SKM-1 (cell line): ENCODE data around the gene HADH.
"Not testable (repeated sequence)": the region's sequence is repeated elsewhere in the genome, so short reads cannot be mapped to it uniquely, and the experiment has no call there.

Experiments
- DNase-seq: peaks from one replicate; lab custom pipeline; 2025; ENCODE audit not compliant: unreplicated experiment; lab: John Stamatoyannopoulos, UW

Gene HADH

DNA sequence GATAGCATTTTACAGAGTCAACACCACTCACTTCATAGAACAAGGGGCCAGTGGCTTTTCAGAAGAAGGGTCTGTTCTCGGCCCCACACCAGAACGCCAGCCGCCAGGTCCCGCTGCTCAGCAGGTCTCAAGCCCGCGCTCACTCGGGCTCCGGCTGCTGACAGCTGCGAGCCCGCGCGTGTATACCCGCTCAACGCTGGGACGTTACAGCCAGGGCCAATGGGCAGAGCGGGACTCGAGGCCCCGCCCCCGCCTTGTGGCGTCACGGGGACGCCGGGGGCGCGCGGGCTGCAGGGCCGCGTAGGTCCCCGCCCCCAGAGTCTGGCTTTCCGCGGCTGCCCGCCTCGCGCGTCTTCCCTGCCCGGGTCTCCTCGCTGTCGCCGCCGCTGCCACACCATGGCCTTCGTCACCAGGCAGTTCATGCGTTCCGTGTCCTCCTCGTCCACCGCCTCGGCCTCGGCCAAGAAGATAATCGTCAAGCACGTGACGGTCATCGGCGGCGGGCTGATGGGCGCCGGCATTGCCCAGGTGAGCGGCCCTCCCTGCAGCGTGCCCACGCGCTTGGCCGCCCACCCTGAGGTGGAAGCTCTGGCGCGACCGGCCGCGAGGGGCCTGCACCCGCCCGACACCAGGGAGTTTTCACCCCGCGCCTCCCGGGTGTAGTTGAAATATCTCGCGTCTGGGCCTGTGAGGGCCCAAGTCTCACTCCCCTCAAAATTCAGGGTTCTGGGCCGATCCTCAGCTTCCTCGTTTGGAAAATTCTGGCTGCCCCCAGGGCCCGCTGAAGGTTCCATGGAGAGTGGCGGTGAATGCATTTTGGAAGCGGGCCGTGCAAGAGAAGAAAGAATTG lies at the start of gene HADH:
HADH (plus strand) TSS at position 353 of the 850 bp plus-strand sequence; CDS start at position 397, 44 bp downstream.
- peak; percentile 61 for DNase-seq

DNA sequence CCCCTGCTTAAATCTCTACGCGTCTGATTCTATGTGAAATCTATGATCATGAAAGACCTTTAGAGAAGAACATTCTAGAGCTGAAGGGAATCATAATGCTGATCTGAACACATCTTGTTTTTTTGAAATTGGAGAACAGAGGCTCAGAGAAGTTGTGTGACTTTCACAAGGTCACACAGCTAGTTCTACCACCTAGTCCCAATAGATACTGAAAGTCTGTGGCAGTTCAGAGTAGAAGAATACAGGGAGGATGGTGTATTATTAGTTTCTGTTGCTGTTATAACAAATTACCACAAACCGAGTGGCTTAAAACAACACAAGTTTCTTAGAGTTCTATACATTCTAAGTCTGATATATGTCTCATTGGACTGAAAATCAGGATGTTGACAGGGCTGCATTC lies 43.9 kb upstream of the HADH start:
- DNase-seq = no peak

DNA sequence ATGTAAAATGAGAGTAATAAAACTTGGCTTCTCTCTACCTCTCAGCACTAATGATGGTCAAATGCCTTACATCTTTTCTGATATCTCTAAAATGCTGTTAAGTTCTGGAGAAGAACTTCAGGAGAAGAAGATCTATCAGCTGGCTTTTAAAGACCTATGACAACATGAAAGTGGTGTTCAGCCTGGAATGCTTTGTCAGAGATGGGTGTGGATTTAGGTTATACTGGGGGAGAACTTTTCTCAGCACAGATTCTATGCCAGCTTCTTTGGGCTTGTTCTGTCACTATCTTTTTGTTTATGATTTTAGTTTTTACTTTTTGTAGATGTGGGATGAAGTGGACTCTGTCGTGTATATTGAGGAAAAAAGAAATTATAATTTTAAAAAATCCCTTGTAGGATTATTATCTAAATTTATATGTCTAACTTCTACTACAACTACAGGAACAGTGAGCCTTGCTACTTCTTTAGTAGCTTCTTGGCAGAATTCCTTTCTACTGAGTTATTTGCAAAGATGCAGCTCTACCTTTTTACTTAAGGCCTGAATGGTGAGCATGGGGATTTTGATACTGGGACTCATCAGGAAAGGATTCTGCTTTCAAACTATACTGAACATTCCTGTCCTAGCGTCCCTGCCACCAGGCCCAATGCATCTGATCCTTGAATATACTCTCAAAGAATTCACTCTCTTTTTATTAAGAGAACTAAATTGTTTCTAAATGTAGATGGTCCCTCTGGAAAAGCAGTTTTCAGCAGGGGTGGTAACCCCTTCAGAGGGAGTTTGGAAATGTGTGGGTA lies 38.7 kb upstream of the HADH start:
- no peak for DNase-seq

DNA sequence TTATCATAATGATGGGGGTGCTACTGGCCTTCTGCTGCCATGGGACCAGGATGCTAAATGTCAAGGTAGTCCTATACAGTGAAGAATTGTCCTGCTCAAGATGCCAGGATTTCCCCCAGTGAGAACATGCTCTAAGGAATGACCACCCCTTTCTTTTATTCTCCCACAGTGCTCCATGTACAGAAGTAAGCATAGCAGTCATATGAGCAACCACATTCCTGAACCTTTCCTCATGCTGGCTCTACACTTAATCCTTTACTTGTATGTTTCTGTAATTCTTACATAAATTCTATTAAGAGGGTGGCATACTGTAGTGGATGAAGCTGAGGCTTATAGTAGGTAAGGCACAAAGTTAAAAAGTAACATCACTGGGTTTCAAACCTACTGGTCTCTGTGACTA lies 38.1 kb upstream of the HADH start:
- DNase-seq = no peak

DNA sequence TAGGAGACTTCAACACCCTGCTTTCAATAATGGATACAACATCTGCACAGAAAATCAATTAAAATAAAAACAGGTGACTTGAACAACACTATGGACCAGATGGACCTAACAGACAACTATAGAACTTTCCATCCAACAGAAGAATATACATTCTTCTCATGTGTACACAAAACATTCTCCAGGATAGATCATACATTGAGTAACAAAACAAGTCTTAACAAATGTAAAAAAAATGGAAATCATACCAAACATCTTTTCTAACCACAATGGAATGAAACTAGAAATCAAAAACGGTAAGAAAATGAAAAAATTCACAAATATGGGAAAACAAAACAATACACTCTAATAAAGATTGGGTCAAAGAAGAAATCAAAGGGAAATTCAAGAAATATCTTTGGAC lies 33.7 kb upstream of the HADH start:
- DNase-seq = no peak

DNA sequence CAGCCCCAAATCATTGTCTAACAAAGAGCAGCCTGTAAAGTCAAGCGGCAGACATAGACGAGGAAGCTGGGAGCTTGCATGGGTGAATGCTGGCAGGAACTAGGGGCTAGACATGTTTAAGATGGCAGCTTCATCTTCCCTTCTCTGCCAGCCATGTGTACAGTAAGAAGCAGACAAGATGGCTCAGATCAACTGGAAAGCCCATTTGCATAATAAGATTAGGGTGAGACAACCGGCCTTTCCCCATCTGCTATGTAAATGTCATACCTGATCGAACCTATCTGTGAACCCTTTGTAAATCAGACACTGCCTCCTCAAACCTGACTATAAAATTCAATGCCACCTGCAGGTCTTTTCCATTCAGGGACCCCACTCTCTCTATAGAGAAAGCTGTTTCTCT lies 22.8 kb upstream of the HADH start:
- no peak for DNase-seq

DNA sequence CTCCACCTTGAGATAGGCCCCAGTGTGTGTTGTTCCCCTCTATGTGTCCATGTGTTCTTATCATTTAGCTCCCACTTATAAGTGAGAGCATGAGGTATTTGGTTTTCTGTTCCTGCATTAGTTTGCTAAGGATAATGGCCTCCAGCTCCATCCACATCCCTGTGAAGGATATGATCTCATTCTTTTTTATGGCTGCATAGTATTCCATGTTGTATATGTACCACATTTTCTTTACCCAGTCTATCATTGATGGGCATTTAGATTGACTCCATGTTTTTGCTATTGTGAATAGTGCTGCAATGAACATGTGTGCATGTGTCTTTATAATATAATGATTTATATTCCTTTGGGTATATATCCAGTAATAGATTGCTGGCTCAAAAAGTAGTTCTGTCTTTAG lies 22.2 kb upstream of the HADH start:
- not testable (repeated sequence) for DNase-seq

DNA sequence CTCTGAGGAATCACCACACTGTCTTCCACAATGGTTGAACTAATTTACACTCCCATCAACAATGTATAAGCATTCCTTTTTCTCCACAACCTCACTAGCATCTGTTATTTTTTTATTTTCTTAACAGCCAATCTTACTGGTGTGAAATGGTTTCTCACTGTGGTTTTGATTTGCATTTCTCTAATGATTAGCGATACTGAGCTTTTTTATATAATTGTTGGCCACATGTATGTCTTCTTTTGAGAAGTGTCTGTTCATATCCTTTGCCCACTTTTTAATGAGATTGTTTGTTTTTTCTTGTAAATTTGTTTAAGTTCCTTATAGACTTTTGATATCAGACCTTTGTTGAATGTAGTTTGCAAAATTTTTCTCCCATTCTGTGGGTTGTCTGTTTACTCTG lies 21.8 kb upstream of the HADH start:
- DNase-seq = not testable (repeated sequence)

DNA sequence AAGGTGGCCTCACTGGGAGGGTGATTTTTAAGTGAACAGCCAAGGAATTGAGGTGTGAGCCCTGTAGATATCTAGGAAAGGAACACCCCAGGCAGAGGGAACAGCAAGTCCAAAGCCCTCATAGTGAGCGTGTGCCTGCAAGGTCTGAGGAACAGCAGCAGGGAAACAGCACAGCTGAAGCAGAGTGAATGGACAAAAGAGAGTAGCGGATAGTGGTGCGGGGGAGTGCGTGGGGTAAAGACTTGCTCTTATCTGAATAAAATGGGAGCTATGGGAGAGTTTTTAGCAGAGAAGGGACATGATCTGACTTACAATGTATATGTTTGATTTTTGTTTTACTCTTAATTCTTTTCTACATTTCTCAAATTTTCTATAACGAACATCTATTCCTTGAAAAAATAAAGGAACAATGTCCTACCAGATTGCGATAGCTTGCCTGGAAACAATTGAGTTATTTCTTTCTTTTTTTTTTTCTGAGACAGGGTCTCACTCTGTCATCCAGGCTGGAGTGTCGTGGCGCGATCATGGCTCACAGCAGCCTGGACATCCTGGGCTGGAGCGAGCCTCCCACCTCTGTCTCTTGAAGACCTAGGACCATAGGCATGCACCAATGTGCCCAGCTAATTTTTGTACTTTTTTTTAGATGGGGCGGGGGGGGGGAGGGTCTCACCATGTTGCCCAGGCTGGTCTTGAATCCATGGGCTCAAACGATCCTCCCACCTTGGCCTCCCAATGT lies 19.5 kb upstream of the HADH start:
- DNase-seq = no peak

DNA sequence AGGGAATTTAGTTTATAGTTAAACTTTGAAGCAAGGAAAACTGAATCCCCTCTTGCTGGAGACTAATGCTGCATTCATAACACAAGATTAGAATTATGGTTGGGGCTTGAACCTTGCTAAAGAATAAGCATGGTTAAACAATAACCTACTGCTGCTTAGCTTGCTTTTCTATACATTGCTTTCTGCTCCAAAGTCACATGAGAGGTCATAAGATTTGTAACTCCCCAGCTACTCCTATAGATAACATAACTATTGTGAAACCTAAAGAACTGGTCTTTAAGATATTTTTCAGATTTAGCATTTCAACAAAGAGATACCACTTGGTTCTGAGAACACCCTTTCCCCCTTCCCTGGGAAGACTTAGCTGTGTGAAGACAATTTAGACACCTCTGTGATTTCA lies 17.1 kb upstream of the HADH start:
- DNase-seq = no peak

DNA sequence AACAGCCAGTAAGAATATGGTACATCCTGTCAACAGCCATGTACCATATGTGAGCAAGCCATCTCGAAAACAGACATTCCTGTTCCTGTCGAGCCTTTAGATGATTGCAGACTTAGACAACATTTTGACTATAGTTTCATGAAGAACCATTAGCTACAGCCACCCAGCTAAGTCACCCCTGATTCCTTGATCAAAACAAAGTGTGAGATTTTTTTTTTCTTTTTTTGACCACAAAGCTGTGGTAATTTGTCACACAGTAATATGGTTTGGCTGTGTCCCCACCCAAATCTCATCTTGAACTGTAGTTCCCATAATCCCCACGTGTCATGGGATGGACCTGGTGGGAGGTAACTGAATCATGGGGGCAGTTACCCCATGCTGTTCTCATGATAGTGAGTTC lies 15.2 kb upstream of the HADH start:
- no peak for DNase-seq

DNA sequence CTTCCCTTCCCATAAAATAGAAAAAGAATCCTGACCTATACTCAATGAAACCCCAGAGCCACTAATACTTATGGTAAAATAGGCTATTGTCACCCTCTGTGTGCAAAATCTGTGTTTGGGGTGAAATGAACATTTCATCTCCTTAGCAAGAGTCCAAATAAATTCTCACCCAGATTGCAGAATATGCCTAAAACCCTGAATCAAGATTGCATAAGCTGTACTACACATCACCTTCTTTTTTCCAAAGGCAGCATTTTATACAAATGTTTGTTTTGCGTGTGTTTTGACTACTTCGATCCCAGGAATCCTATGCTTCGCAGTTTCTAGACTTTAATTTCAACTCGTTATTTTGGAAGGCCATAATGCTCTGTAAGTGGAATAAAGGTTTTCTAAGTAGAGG lies 12.2 kb upstream of the HADH start:
- DNase-seq = no peak

DNA sequence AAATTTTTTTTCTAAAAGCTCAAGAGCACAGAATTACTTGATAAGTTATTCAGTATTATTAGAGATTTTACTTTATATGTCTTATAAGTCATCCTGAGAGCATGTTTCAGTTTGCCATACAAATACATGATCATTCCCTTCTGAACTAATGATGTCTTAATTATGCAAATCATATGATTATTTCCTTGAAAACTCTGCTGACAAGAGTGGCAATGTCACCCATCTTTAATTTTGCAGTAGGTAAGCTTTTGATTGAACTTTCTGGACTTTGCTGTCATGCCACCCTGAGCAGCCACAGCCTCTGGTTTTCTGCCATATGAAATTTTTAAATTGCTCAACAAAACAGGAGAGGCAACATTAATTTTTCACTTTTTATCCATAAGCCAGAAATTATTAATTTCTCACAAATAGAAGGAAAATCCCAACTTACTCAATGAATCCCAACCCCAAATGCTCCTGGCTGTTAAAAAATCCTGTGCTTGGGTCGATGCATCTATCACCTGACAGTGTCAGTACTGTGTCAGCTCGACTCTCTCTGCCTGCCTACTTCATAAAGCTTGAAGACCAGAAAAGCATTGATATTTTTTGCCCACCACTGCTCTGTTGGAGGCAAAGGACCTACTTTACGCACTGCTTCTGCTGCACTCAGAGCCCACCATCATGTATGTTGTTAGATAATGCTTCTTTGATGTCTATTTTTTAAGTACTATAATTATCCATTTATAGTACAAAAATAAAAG lies 11.6 kb upstream of the HADH start:
- DNase-seq = no peak

DNA sequence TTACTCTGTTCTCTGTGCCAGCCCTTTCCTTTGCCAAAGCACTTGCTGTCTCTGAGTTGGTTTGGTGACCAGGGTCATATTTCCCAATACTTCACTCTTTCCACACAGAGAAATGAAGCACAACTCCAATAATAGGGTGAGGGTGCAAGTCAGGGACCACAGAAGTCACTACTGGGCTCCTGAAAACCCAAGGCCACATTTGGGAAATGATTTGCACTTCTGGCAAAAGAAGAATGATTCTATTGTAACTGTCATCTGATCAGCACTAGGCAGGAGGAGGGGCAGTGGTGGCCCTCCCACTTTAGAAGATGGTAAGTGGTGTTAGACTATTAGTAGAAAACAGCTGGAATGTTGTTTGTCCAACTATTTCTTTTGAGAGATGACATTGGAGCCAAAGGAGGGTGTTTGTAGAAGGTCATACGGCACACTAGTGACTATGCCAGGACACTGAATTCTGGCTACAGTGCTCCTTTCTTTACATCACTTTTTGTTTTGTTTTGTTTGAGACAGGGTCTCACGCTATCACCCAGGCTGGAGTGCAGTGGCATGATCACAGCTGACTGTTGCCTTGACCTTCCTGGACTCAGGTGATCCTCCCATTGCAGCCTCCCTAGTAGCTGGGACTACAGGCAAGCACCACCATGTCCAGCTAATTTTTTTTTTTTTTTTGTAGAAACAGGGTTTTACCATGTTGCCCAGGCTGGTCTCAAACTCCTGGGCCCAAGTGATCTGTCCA lies 10.8 kb upstream of the HADH start:
- no peak for DNase-seq

DNA sequence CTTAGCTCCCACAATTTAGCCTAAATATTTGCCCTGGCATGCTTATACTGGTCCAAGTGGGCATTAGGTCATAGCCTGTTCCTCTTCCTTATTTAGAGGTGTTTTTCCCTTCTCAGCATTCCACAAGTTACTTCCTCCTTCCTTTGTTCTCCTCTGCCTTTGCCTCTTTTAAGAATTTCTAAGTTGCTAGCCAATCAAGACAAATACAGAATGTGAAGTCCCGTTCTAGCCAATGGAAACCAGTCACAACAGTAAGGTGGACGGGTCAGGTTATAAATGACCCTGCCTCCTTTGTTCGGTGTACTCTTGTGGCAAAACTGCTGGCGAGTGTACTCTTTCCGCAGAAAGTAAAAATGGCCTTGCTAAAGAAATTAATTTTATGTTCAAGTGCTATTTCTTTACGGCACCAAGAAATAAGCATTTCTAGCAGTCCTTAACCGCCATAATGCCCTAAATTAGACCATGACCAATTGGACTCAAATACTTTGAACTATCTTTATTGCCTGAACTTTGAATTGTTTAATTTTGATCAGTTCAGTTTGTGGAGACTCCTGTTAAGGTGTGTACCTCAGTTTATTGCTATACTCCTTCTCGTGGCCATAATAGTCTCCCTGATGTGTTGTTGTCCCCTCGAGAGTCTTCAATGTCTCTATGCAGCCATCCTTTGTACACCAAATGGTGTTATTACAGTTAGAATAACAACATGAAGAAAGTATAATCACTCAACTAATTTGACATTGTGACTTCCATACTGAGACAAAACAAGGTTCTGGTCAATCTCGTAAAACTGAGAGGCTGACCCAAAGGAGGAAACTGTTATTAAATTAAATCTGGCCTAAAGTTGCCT lies 1.6 kb upstream of the HADH start:
- no peak for DNase-seq

DNA sequence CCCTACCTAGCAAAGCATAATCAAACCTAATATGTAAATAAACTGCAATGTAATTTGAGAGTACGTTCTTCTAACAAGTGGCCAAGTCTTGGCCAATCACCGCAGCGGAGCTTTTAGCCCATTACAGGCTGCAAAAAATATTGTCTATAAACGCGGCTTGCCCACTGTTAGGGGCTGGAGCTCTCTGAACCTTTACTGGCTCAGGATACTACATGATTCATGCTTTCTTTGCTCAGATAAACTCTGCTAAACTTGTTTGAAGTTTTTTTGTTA lies 990 bp upstream of the HADH start:
- DNase-seq = no peak

DNA sequence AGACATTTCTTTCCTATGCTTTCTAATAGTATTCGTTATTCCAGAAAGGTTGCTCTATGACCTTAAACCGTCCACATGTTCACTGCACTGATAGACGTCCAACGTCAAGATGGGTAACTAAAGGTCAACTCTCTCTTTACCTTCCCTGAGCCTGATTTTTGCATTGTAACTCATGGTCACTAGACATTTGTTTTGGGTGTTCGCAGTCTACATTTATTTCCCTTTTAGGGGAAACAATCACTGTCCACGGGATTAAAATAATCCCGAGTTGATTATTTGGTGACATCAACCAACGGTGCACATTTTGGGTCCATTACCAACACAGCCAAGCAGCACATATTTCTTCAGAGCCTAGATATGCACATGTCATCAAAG lies 540 bp upstream of the HADH start:
- DNase-seq = no peak

DNA sequence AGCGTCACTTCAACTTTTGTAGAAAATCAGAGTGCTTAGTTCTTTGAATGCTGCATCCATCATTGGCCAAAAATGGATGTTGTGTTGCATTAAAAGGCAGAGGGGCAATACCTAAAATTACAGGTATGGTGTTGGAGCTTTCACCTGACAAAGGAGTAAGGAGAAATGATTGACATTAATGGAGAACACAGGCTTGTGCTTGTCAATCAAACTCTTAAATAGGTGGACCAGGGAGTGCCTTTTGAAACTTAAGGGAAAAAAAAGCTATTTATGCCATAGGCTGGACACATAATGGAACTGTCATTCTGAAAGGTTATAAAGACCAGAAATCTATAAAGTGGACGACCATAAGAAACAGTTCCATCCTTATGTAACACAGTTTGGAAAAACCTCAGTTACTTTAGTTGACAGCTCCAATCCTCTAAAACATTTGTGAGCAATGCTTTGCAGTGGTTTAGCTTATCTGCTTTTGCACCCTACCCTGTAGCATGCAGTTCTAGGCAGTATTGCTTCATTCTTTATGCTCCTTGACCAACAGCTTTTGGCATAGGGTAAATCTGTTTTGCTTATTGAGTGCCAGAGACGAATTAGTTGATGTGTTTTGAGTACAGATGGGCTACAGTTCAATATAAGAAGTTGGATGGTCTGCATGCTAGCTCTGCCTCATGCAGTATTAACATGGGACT lies 2.4 kb downstream of the HADH start:
- peak; percentile 4 for DNase-seq

DNA sequence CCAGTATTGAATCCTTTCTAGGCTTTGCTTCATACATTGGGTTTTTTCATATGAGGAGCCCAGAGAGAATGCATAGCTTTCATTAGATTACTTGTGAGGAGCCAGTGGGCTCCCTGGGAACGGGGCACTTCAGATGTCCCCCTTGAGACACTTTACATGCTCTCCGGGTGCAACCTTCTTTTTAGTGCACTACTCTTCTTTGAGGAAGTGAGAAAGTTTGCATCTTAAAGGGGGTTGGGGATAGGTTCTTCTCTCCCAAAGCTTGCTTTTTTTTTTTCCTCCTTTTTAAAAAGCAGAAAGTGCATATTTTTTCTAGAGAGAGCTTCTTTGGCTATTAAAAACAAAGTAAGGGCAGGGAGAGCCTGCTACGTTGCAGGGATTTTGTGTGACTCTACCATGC lies 4.3 kb downstream of the HADH start:
- no peak for DNase-seq
